H9 (cell line): ENCODE measurements around the gene HDGFL1. TPM values are rescaled to one million over a fixed set of nuclear protein-coding genes. Genes with fewer than 3 reads are reported as not detected.

Source experiments
- DNase-seq: peaks from one replicate; pipeline ENCODE4 v3.0.0-alpha.2; 2017
- H2AFZ ChIP-seq: one replicate; pipeline ENCODE4 v1.6.1; 2013; ENCODE audit warnings: mild to moderate bottlenecking, low read length, control low read depth, moderate library complexity
- H2AK5ac ChIP-seq: 2 replicates; pipeline ENCODE4 v1.6.1; 2013; ENCODE audit warnings: low read length, control low read depth, mixed read lengths; ENCODE audit not compliant: insufficient read length
- H2BK120ac ChIP-seq: one replicate; pipeline ENCODE4 v1.6.1; 2013; ENCODE audit warnings: low read depth, mild to moderate bottlenecking, low read length, control low read depth, inconsistent platforms; ENCODE audit not compliant: poor library complexity, severe bottlenecking
- H2BK12ac ChIP-seq: 2 replicates; pipeline ENCODE4 v1.6.1; 2013; ENCODE audit warnings: low read length, control low read depth, mixed read lengths, low read depth; ENCODE audit not compliant: insufficient read length
- H2BK15ac ChIP-seq: 2 replicates; pipeline ENCODE4 v1.6.1; 2013; ENCODE audit warnings: low read depth, low read length, control low read depth
- H2BK20ac ChIP-seq: one replicate; pipeline ENCODE4 v1.6.1; 2013; ENCODE audit warnings: low read depth, mild to moderate bottlenecking, low read length, control low read depth, inconsistent platforms; ENCODE audit not compliant: poor library complexity, severe bottlenecking
- H2BK5ac ChIP-seq: 2 replicates; pipeline ENCODE4 v1.6.1; 2013; ENCODE audit warnings: low read length, control low read depth, mixed read lengths; ENCODE audit not compliant: insufficient read length
- H3K14ac ChIP-seq: 2 replicates; pipeline ENCODE4 v1.6.1; 2013; ENCODE audit warnings: low read length, control low read depth; ENCODE audit not compliant: insufficient read depth
- H3K18ac ChIP-seq: 2 replicates; pipeline ENCODE4 v1.6.1; 2013; ENCODE audit warnings: low read depth, mild to moderate bottlenecking, mixed read lengths, low read length, control low read depth; ENCODE audit not compliant: insufficient read length
- H3K23ac ChIP-seq: 2 replicates; pipeline ENCODE4 v1.6.1; 2013; ENCODE audit warnings: low read length, control low read depth, mixed read lengths, low read depth; ENCODE audit not compliant: insufficient read length
- H3K23me2 ChIP-seq: 2 replicates; pipeline ENCODE4 v1.6.1; 2013; ENCODE audit warnings: low read depth, mild to moderate bottlenecking, mixed read lengths, low read length, control low read depth; ENCODE audit not compliant: insufficient read length, poor library complexity, severe bottlenecking
- H3K27ac ChIP-seq: 2 replicates; pipeline ENCODE4 v1.5.1; 2013; ENCODE audit warnings: low read length, control low read depth, mixed read lengths, low read depth; ENCODE audit not compliant: insufficient read length
- H3K27me3 ChIP-seq: 2 replicates; pipeline ENCODE4 v1.6.1; 2013; ENCODE audit warnings: low read length, control low read depth, inconsistent platforms; ENCODE audit not compliant: insufficient read depth
- H3K4ac ChIP-seq: 2 replicates; pipeline ENCODE4 v1.6.1; 2013; ENCODE audit warnings: low read depth, mild to moderate bottlenecking, control low read depth, inconsistent platforms, low read length, moderate library complexity
- H3K4me1 ChIP-seq: 2 replicates; pipeline ENCODE4 v1.6.1; 2013; ENCODE audit warnings: low read length, control low read depth, inconsistent platforms; ENCODE audit not compliant: insufficient read depth
- H3K4me2 ChIP-seq: 2 replicates; pipeline ENCODE4 v1.6.1; 2013; ENCODE audit warnings: low read length, control low read depth, mixed read lengths; ENCODE audit not compliant: insufficient read length, insufficient read depth
- H3K56ac ChIP-seq: 2 replicates; pipeline ENCODE4 v1.6.1; 2013; ENCODE audit warnings: low read depth, mild to moderate bottlenecking, mixed read lengths, low read length, control low read depth; ENCODE audit not compliant: insufficient read length
- H3K79me1 ChIP-seq: 2 replicates; pipeline ENCODE4 v1.6.1; 2013; ENCODE audit warnings: low read depth, mild to moderate bottlenecking, moderate library complexity, low read length, control low read depth, inconsistent platforms; ENCODE audit not compliant: insufficient read depth, poor library complexity, severe bottlenecking
- H3K79me2 ChIP-seq: 2 replicates; pipeline ENCODE4 v1.6.1; 2013; ENCODE audit warnings: low read length, control low read depth, inconsistent platforms; ENCODE audit not compliant: insufficient read depth
- H3K9ac ChIP-seq: 2 replicates; pipeline ENCODE4 v1.6.1; 2013; ENCODE audit warnings: low read length, control low read depth, mixed read lengths; ENCODE audit not compliant: insufficient read length; ENCODE audit errors: extremely low read depth
- H3K9me3 ChIP-seq: one replicate; pipeline ENCODE4 v1.6.1; 2013; ENCODE audit warnings: low read depth, low read length, inconsistent platforms; ENCODE audit not compliant: control insufficient read depth
- H3T11ph ChIP-seq: one replicate; pipeline ENCODE4 v1.6.1; 2013; ENCODE audit warnings: mild to moderate bottlenecking, low read length, control low read depth, inconsistent platforms
- H4K20me1 ChIP-seq: one replicate; pipeline ENCODE4 v1.6.1; 2013; ENCODE audit not compliant: control insufficient read depth, insufficient read length, insufficient read depth
- H4K5ac ChIP-seq: 2 replicates; pipeline ENCODE4 v1.6.1; 2013; ENCODE audit warnings: low read depth, mild to moderate bottlenecking, mixed read lengths, low read length, control low read depth; ENCODE audit not compliant: insufficient read length
- H4K8ac ChIP-seq: replicated peaks from 2 replicates; pipeline ENCODE4 v1.6.1; 2013; ENCODE audit warnings: low read length, control low read depth, mixed read lengths, low read depth; ENCODE audit not compliant: insufficient read length
- H4K91ac ChIP-seq: 2 replicates; pipeline ENCODE4 v1.6.1; 2013; ENCODE audit warnings: low read depth, mild to moderate bottlenecking, moderate library complexity, mixed read lengths, low read length, control low read depth; ENCODE audit not compliant: insufficient read length
- H3K27ac Mint-ChIP-seq, 3 experiments: 2 replicates in 2 of 3; 3 replicates in 1 of 3; pipeline ENCODE4 v1.8.0; 2020 to 2021; ENCODE audit warnings: mixed read lengths in 3 of 3, mild to moderate bottlenecking in 1 of 3, moderate library complexity in 1 of 3
- H3K27me3 Mint-ChIP-seq: 2 replicates; pipeline ENCODE4 v1.8.0; 2021; ENCODE audit warnings: low read depth, mild to moderate bottlenecking, moderate library complexity, mixed read lengths
- H3K36me3 Mint-ChIP-seq, 3 experiments: 2 replicates in 2 of 3; 3 replicates in 1 of 3; pipeline ENCODE4 v1.8.0; 2020 to 2021; ENCODE audit warnings: low read depth in 3 of 3, mixed read lengths in 3 of 3; ENCODE audit not compliant: insufficient read depth in 1 of 3
- H3K4me1 Mint-ChIP-seq, 2 experiments: 2 replicates each; pipeline ENCODE4 v1.8.0; 2020; ENCODE audit warnings: mixed read lengths in 2 of 2
- H3K4me3 Mint-ChIP-seq, 2 experiments: 2 replicates in 1 of 2; 3 replicates in 1 of 2; pipeline ENCODE4 v1.8.0; 2020 to 2021; ENCODE audit warnings: mild to moderate bottlenecking in 2 of 2, mixed read lengths in 2 of 2, moderate library complexity in 1 of 2
- H3K9me3 Mint-ChIP-seq, 2 experiments: 2 replicates in 1 of 2; 3 replicates in 1 of 2; pipeline ENCODE4 v1.8.0; 2020; ENCODE audit warnings: mild to moderate bottlenecking in 2 of 2, mixed read lengths in 2 of 2, moderate library complexity in 1 of 2
- WGBS: extraction: QIAGEN DNeasy Blood & Tissue Kit; methylation state at CpG from one replicate; pipeline ENCODE4 v1.1.7; 2013; ENCODE audit warnings: missing lambda C conversion rate, low lambda C conversion rate, mixed read lengths; ENCODE audit not compliant: insufficient read length; ENCODE audit errors: extremely low coverage; 5-methylcytosine and 5-hydroxymethylcytosine counted together
- total RNA-seq: library from RNA; stranded (reverse); gene quantifications from 2 replicates; pipeline ENCODE4 v1.2.1, GENCODE V29; 2021
- TF ChIP-seq, protein P1 (sequence below): fragments of 200-600 bp; sonication (generic); conservative IDR thresholded peaks from 3 replicates; pipeline ENCODE4 v1.8.0; 2021; ENCODE audit warnings: antibody characterized with exemption, mild to moderate bottlenecking

Gene HDGFL1
- total RNA-seq, 1 experiment from 2014 or later = not detected

DNA sequence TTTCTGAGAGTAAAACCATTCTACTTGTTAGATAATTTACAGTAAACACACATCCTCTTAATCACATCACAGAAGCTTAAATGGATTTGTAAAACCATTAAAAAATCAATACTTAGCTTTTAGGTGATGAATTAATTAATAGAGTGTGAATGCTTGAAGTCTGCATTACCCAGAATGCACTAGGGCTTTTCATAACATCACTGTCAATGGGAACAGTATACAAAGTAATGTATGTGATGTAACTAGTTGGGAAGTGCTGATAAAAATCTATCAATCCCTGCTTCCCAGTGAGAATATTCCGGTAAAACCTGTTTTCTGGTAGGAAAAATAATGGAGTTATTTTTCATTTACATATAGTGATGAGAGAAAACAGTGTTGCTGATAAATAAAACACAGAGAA lies 23.1 kb upstream of the HDGFL1 start:
- H2BK5ac ChIP-seq = no peak overlapping the region
- Mint-ChIP-seq H3K27ac (no peak overlapping the region), H3K9me3 (no peaks in the 10 kb centered on the region)

More for the DNA sequence above, 23.1 kb upstream of the HDGFL1 start:
- Histone ChIP-seq H4K20me1 (no peaks in the 10 kb centered on the region), H4K8ac (no peak overlapping the region), H2AK5ac (no peak overlapping the region), H2BK20ac (no peak overlapping the region), H3K27me3 (no peaks in the 10 kb centered on the region), H3K27ac (no peak overlapping the region), H3K79me1 (no peaks in the 10 kb centered on the region), H2AFZ (no peak overlapping the region), H3K9ac (no peak overlapping the region), H3K9me3 (no peaks in the 10 kb centered on the region), H3K18ac (no peak overlapping the region), H3K14ac (no peak overlapping the region), H3K79me2 (no peaks in the 10 kb centered on the region), H3K23me2 (no peaks in the 10 kb centered on the region), H3K56ac (no peak overlapping the region), H4K5ac (no peak overlapping the region), H3K23ac (no peak overlapping the region), H3K4me2 (no peak overlapping the region), H2BK120ac (no peak overlapping the region), H2BK12ac (no peak overlapping the region), H2BK15ac (no peak overlapping the region), H4K91ac (no peak overlapping the region), H3K4me1 (no peaks in the 10 kb centered on the region), H3T11ph (no peak overlapping the region), H3K4ac (no peak overlapping the region)
- no peak for DNase-seq
- no CpG with 5 or more reads among the region's 1 CpG for WGBS
- no peak overlapping the region for H3K4me3 Mint-ChIP-seq
- H3K4me1 Mint-ChIP-seq = no peaks in the 10 kb centered on the region
- no peaks in the 10 kb centered on the region for H3K36me3 Mint-ChIP-seq
- H3K27me3 Mint-ChIP-seq = no peaks in the 10 kb centered on the region
- TF ChIP-seq, protein P1, sequence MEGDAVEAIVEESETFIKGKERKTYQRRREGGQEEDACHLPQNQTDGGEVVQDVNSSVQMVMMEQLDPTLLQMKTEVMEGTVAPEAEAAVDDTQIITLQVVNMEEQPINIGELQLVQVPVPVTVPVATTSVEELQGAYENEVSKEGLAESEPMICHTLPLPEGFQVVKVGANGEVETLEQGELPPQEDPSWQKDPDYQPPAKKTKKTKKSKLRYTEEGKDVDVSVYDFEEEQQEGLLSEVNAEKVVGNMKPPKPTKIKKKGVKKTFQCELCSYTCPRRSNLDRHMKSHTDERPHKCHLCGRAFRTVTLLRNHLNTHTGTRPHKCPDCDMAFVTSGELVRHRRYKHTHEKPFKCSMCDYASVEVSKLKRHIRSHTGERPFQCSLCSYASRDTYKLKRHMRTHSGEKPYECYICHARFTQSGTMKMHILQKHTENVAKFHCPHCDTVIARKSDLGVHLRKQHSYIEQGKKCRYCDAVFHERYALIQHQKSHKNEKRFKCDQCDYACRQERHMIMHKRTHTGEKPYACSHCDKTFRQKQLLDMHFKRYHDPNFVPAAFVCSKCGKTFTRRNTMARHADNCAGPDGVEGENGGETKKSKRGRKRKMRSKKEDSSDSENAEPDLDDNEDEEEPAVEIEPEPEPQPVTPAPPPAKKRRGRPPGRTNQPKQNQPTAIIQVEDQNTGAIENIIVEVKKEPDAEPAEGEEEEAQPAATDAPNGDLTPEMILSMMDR = no peak
